GM18909 (cell line): Measurements from ENCODE around the gene ONECUT3.
A peak's percentile ranks its signal among the peaks of the same experiment; 100 is the strongest.

Experiments used
- ATAC-seq: cut with Tn5 transposase; IDR thresholded peaks from one replicate; pipeline ENCODE4 v1.9.1; 2021; ENCODE audit warnings: mild to moderate bottlenecking; ENCODE audit not compliant: unreplicated experiment, poor library complexity

ONECUT3 gene

GRCh38 chr19:1811942-1812425 lies 58.7 kb downstream of the ONECUT3 start, which contains the start of gene ATP8B3:
Gene ATP8B3 (minus strand): TSS chr19:1812276. CDS start chr19:1811736, 540 bp downstream.
- peak; percentile 12 for ATAC-seq

GRCh38 chr19:1812426-1813191 lies 59.3 kb downstream of the ONECUT3 start:
- peak; percentile 78 for ATAC-seq

- ATAC-seq, result no peak
Observed at GRCh38 chr19:1813192-1814182, 60.2 kb downstream of the ONECUT3 start.

- no peak for ATAC-seq
Observed at GRCh38 chr19:1814391-1814790, 61.1 kb downstream of the ONECUT3 start.

GRCh38 chr19:1814833-1815604 lies 61.7 kb downstream of the ONECUT3 start:
- no peak for ATAC-seq

GRCh38 chr19:1815605-1816529 lies 62.6 kb downstream of the ONECUT3 start:
- ATAC-seq, result no peak

GRCh38 chr19:1816530-1817298 lies 63.4 kb downstream of the ONECUT3 start:
- ATAC-seq, result no peak

GRCh38 chr19:1817553-1818179 lies 64.4 kb downstream of the ONECUT3 start:
- ATAC-seq, result no peak

GRCh38 chr19:1818549-1819195 lies 65.4 kb downstream of the ONECUT3 start:
- ATAC-seq, result no peak

- ATAC-seq, result no peak
Observed at GRCh38 chr19:1819341-1820255, 66.3 kb downstream of the ONECUT3 start.

GRCh38 chr19:1822210-1822609 lies 68.9 kb downstream of the ONECUT3 start:
- no peak for ATAC-seq

- ATAC-seq, result no peak
Observed at GRCh38 chr19:1823020-1823419, 69.7 kb downstream of the ONECUT3 start.

GRCh38 chr19:1823539-1824251 lies 70.4 kb downstream of the ONECUT3 start:
- no peak for ATAC-seq

- ATAC-seq, result no peak
Observed at GRCh38 chr19:1824252-1824622, 70.9 kb downstream of the ONECUT3 start.

GRCh38 chr19:1825909-1826556 lies 72.7 kb downstream of the ONECUT3 start:
- ATAC-seq, result no peak
